Mammary epithelial cell (primary cell): ENCODE results near the gene KCNMA1.

Source experiments
- EZH2 ChIP-seq: IDR thresholded peaks from 2 replicates; pipeline ENCODE4 v1.6.1; 2012; ENCODE audit warnings: low read length, inconsistent platforms, borderline replicate concordance
- TF ChIP-seq, protein P1 (sequence below), 2 donors: IDR thresholded peaks in 1 of 2; conservative IDR thresholded peaks in 1 of 2; 2 replicates each; pipeline ENCODE4 v1.5.1; 2011 to 2012; ENCODE audit warnings: inconsistent platforms in 2 of 2, low read length in 2 of 2, mild to moderate bottlenecking in 2 of 2, control low read depth in 1 of 2, low read depth in 1 of 2; ENCODE audit not compliant: insufficient read depth in 1 of 2; ENCODE audit errors: extremely low read depth in 1 of 2

DNA sequence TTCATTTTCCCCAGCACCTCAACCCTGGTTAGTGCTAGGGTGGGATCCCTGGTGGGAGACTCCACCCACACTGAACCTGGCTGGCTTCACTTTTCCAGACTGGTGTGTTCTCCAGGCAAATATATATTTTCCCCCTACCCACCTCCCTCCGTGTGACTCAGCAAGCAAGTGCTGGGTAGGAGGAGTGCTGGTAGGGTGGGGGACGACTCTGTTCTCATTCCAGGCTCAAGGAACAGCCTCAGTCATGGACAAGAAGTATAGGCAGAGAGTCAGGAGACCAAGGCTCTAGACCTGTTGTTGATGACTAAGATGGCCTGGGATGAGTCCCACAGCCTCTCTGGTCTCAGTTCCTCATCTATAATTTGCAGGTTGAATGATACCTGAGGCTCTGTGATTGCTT, 328.1 kb downstream of the KCNMA1 start:
- TF ChIP-seq, protein P1, sequence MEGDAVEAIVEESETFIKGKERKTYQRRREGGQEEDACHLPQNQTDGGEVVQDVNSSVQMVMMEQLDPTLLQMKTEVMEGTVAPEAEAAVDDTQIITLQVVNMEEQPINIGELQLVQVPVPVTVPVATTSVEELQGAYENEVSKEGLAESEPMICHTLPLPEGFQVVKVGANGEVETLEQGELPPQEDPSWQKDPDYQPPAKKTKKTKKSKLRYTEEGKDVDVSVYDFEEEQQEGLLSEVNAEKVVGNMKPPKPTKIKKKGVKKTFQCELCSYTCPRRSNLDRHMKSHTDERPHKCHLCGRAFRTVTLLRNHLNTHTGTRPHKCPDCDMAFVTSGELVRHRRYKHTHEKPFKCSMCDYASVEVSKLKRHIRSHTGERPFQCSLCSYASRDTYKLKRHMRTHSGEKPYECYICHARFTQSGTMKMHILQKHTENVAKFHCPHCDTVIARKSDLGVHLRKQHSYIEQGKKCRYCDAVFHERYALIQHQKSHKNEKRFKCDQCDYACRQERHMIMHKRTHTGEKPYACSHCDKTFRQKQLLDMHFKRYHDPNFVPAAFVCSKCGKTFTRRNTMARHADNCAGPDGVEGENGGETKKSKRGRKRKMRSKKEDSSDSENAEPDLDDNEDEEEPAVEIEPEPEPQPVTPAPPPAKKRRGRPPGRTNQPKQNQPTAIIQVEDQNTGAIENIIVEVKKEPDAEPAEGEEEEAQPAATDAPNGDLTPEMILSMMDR (conservative IDR thresholded peaks at IDR 0.05 in 1 of 2, IDR thresholded peaks at IDR 0.05 in 1 of 2; ENCODE audit: extremely low read depth in 1 of 2, insufficient read depth in 1 of 2, low read depth in 1 of 2, low read length in 2 of 2) = no peak
- no peak for TF ChIP-seq EZH2
